Activated naive CD4-positive, alpha-beta T cell treated with anti-CD3 and anti-CD28 coated beads for 36 hours (primary cell): Measurements from ENCODE around the gene PXK. TPM values are rescaled to one million over a fixed set of nuclear protein-coding genes. Genes with fewer than 3 reads are reported as not detected.

ENCODE experiments used
- CTCF ChIA-PET: fragments of 350-600 bp; sonication (Branson Sonifier 250); formaldehyde crosslinking; loops from one replicate; lab custom pipeline; 2021; ENCODE audit warnings: antibody characterized with exemption; lab: Charles Lee
- DNase-seq: peaks from one replicate; pipeline ENCODE4 v3.0.0-alpha.2; 2020
- H3K27ac Mint-ChIP-seq: one replicate; pipeline ENCODE4 v1.8.0; 2021; ENCODE audit warnings: mild to moderate bottlenecking, mixed read lengths
- H3K27me3 Mint-ChIP-seq: one replicate; pipeline ENCODE4 v1.8.0; 2021; ENCODE audit warnings: low read depth, mixed read lengths
- H3K36me3 Mint-ChIP-seq: one replicate; pipeline ENCODE4 v1.8.0; 2021; ENCODE audit warnings: low read depth, mixed read lengths
- H3K4me1 Mint-ChIP-seq: one replicate; pipeline ENCODE4 v1.8.0; 2021; ENCODE audit warnings: low read depth, mixed read lengths
- H3K4me3 Mint-ChIP-seq: one replicate; pipeline ENCODE4 v1.8.0; 2021; ENCODE audit warnings: mild to moderate bottlenecking, moderate library complexity, mixed read lengths
- H3K9me3 Mint-ChIP-seq: one replicate; pipeline ENCODE4 v1.8.0; 2021; ENCODE audit warnings: mixed read lengths
- intact Hi-C: fragments of 100-400 bp; cut with micrococcal nuclease; formaldehyde crosslinking; loops from one replicate; pipeline ENCODE4 v1.15.1; 2023
- total RNA-seq, 2 experiments: library from RNA; stranded (reverse); gene quantifications; one replicate each; pipeline ENCODE4 v1.2.3, GENCODE V29; 2021

Gene PXK
- total RNA-seq, 2 experiments from 2014 or later = 44.7 to 46.1 TPM

DNA sequence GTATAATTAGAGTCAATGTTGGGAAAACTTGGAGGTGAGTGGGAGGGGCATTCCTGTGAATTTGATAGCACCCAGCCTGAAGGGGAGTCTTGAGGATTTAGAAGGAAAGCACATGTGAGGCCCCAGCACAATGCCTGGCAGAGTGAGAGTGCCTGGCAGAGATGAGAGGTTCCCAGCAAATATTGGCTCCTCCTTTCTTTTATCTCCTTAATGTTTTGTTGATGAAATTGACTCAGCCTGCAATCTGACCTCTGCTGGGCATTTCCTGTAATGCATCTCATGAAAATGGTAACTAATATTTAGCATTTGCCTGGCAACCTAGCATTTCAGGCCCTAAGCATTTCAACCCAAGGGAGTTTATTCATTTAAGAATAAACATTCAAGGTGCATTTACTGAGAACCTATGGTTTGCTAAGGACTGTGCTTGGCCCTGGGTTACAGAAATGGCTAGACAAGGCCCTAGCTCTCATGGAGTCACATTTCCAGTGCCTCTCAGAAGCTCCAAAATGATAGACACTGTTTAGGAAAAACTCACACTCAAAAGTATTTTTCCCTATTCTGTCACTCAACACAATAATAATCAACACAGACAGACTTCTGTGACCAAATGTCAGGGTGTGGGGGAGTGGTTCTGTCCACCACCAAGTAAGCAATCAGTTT, 82.0 kb downstream of the PXK start:
- intact Hi-C loops = loop anchor here (1.0 kb wide), 7 partner anchors 81 to 227 kb away; partner anchors contain the start of genes ABHD6, HTD2 and RPP14
- H3K36me3 Mint-ChIP-seq = peaks cover 16% of the 10 kb centered on the region
- peaks cover 6% of the 10 kb centered on the region for H3K4me1 Mint-ChIP-seq
- H3K4me3 Mint-ChIP-seq = no peak overlapping the region
- no peaks in the 10 kb centered on the region for H3K9me3 Mint-ChIP-seq
- H3K27ac Mint-ChIP-seq = no peak overlapping the region
- H3K27me3 Mint-ChIP-seq = no peaks in the 10 kb centered on the region
- peak; percentile 68 for DNase-seq
- CTCF ChIA-PET = interaction anchor here (1.1 to 4.7 kb wide), 13 partner anchors 10 to 226 kb away, joined by 3 to 40 read pairs (median 5); partner anchors contain the start of genes ABHD6, HTD2 and RPP14

GRCh38 chr3:58416191-58416590, 83.5 kb downstream of the PXK start:
- Mint-ChIP-seq H3K27me3 (no peaks in the 10 kb centered on the region), H3K36me3 (peaks cover 12% of the 10 kb centered on the region), H3K27ac (no peak overlapping the region), H3K4me1 (peaks cover 10% of the 10 kb centered on the region), H3K9me3 (no peaks in the 10 kb centered on the region), H3K4me3 (no peak overlapping the region)
- intact Hi-C loops = no loop called here
- no peak for DNase-seq
- CTCF ChIA-PET = interaction anchor here (0.6 to 4.7 kb wide), 13 partner anchors 12 to 227 kb away, joined by 3 to 40 read pairs (median 5); partner anchors contain the start of genes HTD2 and RPP14

DNA sequence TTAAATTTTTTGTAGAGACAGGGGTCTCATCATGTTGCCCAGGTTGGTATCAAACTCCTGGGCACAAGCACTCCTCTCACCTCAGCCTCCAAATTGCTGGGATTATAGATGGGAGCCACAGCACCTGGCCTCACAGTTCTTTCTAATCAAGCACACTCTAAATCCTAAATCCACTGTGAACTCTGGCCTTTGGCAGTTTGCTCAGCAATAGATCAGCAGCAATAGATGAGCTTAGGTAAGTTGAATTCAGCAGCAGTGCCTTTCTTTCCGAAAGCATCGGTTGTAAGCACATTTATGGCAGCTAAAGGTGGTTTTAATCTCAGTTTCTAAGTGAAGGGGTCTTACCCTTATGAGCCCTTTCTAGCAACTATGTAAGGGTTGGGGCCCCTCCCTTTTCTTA, 84.4 kb downstream of the PXK start:
- no peaks in the 10 kb centered on the region for H3K9me3 Mint-ChIP-seq
- H3K4me1 Mint-ChIP-seq = peaks cover 10% of the 10 kb centered on the region
- CTCF ChIA-PET = interaction anchor here (0.8 to 4.7 kb wide), 2 partner anchors 110 to 240 kb away, joined by 3 to 40 read pairs; partner anchors contain the start of genes HTD2 and RPP14
- no peak for DNase-seq
- intact Hi-C loops = no loop called here
- no peak overlapping the region for H3K27ac Mint-ChIP-seq
- no peaks in the 10 kb centered on the region for H3K27me3 Mint-ChIP-seq
- H3K36me3 Mint-ChIP-seq = peaks cover 10% of the 10 kb centered on the region
- no peak overlapping the region for H3K4me3 Mint-ChIP-seq

- Mint-ChIP-seq H3K4me3 (no peak overlapping the region), H3K36me3 (peaks cover 8% of the 10 kb centered on the region), H3K4me1 (peaks cover 10% of the 10 kb centered on the region), H3K9me3 (no peaks in the 10 kb centered on the region), H3K27me3 (no peaks in the 10 kb centered on the region), H3K27ac (no peak overlapping the region)
- CTCF ChIA-PET = interaction anchor here (0.6 to 4.7 kb wide), 4 partner anchors 16 to 111 kb away, joined by 3 to 40 read pairs (median 3); partner anchors contain the start of genes HTD2 and RPP14
- intact Hi-C loops = no loop called here
- no peak for DNase-seq
These were observed 85.5 kb downstream of the PXK start for GRCh38 chr3:58418227-58418626.

GRCh38 chr3:58419780-58420507, 87.3 kb downstream of the PXK start:
- DNase-seq = no peak
- H3K36me3 Mint-ChIP-seq = peaks cover 6% of the 10 kb centered on the region
- intact Hi-C loops = no loop called here
- H3K27me3 Mint-ChIP-seq = no peaks in the 10 kb centered on the region
- no peaks in the 10 kb centered on the region for H3K9me3 Mint-ChIP-seq
- CTCF ChIA-PET = interaction anchor here (1.3 to 1.6 kb wide), 2 partner anchors 12 to 114 kb away, joined by 3 to 4 read pairs; partner anchors contain the start of genes HTD2 and RPP14
- H3K27ac Mint-ChIP-seq = no peak overlapping the region
- peaks cover 4% of the 10 kb centered on the region for H3K4me1 Mint-ChIP-seq
- no peak overlapping the region for H3K4me3 Mint-ChIP-seq

- Mint-ChIP-seq H3K27me3 (no peaks in the 10 kb centered on the region), H3K9me3 (no peaks in the 10 kb centered on the region), H3K27ac (peak overlapping the region; percentile 12), H3K4me3 (no peak overlapping the region), H3K4me1 (peaks cover 4% of the 10 kb centered on the region), H3K36me3 (peaks cover 6% of the 10 kb centered on the region)
- intact Hi-C loops = no loop called here
- CTCF ChIA-PET = interaction anchor here (0.7 to 1.6 kb wide), 3 partner anchors 11 to 164 kb away, joined by 3 to 4 read pairs (median 4); partner anchors contain the start of genes HTD2 and RPP14
- DNase-seq = no peak
These were observed 88.3 kb downstream of the PXK start for GRCh38 chr3:58421004-58421403.

- peaks cover 8% of the 10 kb centered on the region for H3K36me3 Mint-ChIP-seq
- no peaks in the 10 kb centered on the region for H3K9me3 Mint-ChIP-seq
- H3K27me3 Mint-ChIP-seq = no peaks in the 10 kb centered on the region
- H3K4me3 Mint-ChIP-seq = no peak overlapping the region
- CTCF ChIA-PET = no interaction called here
- peaks cover 4% of the 10 kb centered on the region for H3K4me1 Mint-ChIP-seq
- intact Hi-C loops = no loop called here
- no peak overlapping the region for H3K27ac Mint-ChIP-seq
- DNase-seq = no peak
These were observed 90.1 kb downstream of the PXK start for GRCh38 chr3:58422756-58423325.

DNA sequence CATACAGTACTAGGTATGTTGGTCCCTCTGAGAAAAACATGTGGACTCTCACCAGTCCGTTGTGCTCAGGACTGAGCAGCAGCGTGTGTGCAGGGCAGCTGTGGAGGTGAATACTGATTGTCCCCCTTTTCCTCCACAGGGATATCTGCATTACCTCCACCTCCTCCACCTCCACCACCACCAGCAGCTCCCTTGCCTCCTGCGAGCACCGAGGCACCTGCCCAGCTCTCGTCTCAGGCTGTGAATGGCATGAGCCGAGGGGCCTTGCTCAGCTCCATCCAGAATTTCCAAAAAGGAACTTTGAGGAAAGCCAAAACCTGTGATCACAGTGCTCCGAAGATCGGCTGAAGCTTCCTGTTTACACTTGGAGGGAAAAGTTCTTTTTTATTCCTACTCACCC, 91.9 kb downstream of the PXK start:
- DNase-seq = no peak
- CTCF ChIA-PET = interaction anchor here (1.0 kb wide), 1 partner anchor 118 kb away, joined by 5 read pairs; the partner anchor contains the start of genes HTD2 and RPP14
- intact Hi-C loops = no loop called here
- no peak overlapping the region for H3K27ac Mint-ChIP-seq
- peaks cover 19% of the 10 kb centered on the region for H3K36me3 Mint-ChIP-seq
- no peak overlapping the region for H3K4me3 Mint-ChIP-seq
- peaks cover 5% of the 10 kb centered on the region for H3K4me1 Mint-ChIP-seq
- no peaks in the 10 kb centered on the region for H3K9me3 Mint-ChIP-seq
- H3K27me3 Mint-ChIP-seq = no peaks in the 10 kb centered on the region

- H3K4me3 Mint-ChIP-seq = no peak overlapping the region
- peaks cover 2% of the 10 kb centered on the region for H3K4me1 Mint-ChIP-seq
- peaks cover 19% of the 10 kb centered on the region for H3K36me3 Mint-ChIP-seq
- H3K27ac Mint-ChIP-seq = peak overlapping the region; percentile 50
- DNase-seq = no peak
- no peaks in the 10 kb centered on the region for H3K27me3 Mint-ChIP-seq
- no peaks in the 10 kb centered on the region for H3K9me3 Mint-ChIP-seq
- CTCF ChIA-PET = interaction anchor here (0.6 kb wide), 1 partner anchor 52 kb away, joined by 3 read pairs; no protein-coding TSS in a partner anchor
- intact Hi-C loops = no loop called here
These were observed 93.1 kb downstream of the PXK start for GRCh38 chr3:58425782-58426181.

DNA sequence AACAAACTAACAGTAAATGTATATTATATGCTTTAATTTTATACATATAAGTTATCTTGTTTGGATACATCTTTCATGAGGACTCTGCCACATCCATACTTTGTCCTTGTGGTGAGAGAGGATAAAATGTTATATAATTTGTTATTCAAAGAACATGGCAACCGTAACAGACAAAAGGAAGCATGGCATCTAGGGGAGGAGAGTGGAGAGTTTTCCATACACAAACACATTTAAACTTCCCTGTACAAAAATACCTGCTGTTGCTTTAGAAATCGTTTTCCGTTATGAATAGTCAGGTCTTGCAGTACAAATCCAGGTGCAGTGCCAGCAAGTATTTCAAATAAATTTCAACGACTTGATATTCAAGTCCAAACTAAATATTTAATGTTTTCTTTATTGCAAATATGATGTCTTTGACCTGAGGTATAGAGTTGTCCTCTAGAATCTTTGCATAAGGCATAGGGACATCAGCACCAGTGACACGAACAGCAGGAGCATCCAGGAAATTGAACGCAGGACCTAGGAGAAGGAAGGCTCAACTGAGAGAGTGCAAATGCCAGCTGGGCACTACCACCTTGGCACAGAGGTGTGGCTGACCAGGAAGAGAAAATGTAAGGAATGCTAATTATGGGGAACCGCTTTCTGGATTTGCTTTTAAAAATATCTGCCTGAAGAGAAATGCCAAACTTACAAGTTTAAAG, 95.1 kb downstream of the PXK start:
- no peak for DNase-seq
- CTCF ChIA-PET = interaction anchor here (0.5 to 1.9 kb wide), 3 partner anchors 121 to 424 kb away, joined by 3 to 8 read pairs (median 4); partner anchors contain the start of genes HTD2 and RPP14
- Mint-ChIP-seq H3K27ac (no peak overlapping the region), H3K27me3 (no peaks in the 10 kb centered on the region), H3K4me1 (peaks cover 11% of the 10 kb centered on the region), H3K4me3 (no peak overlapping the region), H3K36me3 (peaks cover 18% of the 10 kb centered on the region), H3K9me3 (no peaks in the 10 kb centered on the region)
- intact Hi-C loops = no loop called here

DNA sequence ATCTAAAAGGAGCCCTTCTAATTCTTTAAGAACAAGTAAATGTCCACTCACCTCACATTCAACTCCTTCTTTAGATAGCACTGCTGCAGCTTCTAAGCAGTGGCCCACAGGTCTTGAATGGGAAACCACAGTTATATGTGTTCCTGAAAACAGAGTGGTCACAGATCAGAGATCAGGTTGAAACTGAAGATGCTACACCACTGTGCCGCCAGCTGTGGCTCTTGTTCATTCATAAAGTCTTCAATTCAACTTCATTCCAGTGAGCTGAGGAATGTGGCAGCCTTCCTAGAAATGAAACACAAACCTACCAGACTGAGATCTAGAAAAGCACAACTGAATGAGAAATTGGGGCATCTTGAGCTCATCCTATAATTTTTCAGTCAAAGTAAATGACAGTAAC, 97.0 kb downstream of the PXK start:
- H3K36me3 Mint-ChIP-seq = peaks cover 18% of the 10 kb centered on the region
- H3K27me3 Mint-ChIP-seq = no peaks in the 10 kb centered on the region

More for the DNA sequence above, 97.0 kb downstream of the PXK start:
- H3K4me3 Mint-ChIP-seq = no peak overlapping the region
- CTCF ChIA-PET = interaction anchor here (0.7 to 1.9 kb wide), 4 partner anchors 15 to 692 kb away, joined by 4 to 8 read pairs (median 5); partner anchors contain the start of genes HTD2, KCTD6 and RPP14
- no peaks in the 10 kb centered on the region for H3K9me3 Mint-ChIP-seq
- no peak for DNase-seq
- H3K27ac Mint-ChIP-seq = no peak overlapping the region
- H3K4me1 Mint-ChIP-seq = peaks cover 20% of the 10 kb centered on the region
- intact Hi-C loops = loop anchor here (5.0 to 10.0 kb wide), 2 partner anchors 192 to 405 kb away; partner anchors contain the start of gene ABHD6
